ENCODE results near the gene MRPS27.

MRPS27 gene

DNA sequence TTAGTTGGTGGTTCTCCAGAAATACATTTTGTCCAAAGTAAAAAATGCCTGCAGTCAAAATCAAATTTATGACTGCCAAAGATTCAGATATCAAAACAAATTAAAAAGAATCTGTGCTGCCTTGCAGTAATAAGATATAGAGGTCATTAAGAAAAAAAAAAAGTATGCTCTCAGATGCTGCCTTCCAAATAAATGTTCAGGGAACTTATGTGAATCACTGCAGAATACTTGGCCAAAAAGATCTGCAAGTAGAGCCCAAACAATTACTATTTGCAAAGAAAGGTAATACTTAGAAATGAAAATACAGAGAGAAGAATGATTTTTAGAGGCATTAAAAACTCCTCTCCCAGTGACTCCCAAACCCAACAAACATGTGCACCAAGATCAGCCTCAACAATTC lies 52.4 kb downstream of the MRPS27 start:
- in situ Hi-C loops (cut with MboI; ENCODE audit: low sequenced_read_pairs), result no loop called here

- in situ Hi-C loops (cut with MboI; ENCODE audit: low sequenced_read_pairs), result no loop called here
Measured at GRCh38 chr5:72266862-72267261, 53.2 kb downstream of the MRPS27 start.

DNA sequence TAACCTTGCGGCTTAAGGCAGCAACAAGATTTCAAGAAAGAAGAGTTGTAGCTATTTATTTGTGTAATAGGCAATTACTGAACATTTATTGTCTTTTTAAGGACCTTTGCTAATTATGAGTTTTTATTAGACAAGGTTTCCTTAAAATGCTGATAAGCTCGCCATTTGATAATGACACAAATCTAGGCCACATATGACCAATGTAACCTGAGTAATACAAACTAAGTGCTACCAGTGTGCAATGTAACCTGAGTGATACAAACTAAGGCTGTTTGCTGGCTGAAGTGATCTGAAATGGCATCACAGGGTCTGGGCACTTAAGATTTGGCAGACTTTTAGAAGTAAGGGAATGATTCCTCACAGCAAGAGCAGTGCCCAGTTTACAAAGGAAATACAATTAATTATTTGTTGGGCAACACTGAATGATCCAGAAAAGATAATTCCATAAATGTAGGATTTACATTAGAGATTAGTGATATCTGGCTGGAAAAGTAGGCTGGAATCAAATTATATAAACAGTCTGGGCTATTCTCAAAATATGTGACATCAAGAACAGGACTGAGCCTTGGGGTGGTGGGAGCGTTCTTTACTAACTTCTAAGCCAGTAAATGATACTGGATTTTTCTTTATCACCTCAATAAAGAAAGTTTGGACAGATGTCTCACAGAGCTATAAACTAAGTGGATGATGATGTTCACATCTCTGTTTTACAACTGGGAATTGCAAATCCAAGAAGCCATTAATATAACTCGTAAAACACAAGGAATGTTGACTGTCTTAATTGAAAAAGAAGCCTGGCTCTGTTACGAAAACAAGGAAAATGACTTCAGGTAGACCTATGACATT lies 54.8 kb downstream of the MRPS27 start:
- in situ Hi-C loops (cut with MboI; ENCODE audit: low sequenced_read_pairs), result no loop called here

DNA sequence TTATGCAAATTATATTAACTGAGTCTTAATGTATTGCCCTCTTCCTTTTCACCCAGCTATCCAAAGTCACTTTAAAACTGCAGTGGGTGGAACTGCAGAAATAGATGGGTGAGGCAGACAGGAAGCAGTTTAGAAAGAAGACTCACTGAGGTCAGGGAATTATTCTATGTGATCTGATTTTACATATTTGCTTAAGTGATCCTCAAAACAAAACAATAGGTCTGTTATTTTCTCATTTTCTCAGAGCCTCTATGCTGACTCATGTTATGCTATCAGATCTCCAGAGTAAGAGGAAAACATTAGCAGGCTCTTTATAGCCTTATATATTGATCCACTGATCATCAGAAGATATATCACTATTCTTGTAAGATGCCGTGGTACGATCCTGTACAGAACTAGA lies 63.5 kb downstream of the MRPS27 start:
- in situ Hi-C loops (cut with MboI; ENCODE audit: low sequenced_read_pairs), result no loop called here

DNA sequence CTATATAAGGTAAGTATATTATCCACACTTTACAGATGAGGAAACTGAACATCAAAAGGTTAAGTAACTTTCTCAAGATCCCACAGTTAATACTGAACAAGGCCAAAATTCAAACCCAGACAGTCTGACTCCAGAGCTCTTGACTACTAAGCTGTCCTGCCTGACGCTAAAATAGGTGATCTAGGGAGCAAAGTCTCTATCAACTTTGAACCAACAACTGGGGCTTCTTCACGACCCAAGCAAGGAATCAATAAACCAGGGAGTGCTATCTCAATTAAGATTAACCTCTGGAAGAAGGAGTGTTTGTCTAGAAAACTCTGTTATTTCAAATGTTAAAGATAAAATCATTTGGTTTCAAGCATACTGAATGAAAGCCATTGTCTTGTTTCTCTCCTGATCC lies 64.4 kb downstream of the MRPS27 start:
- in situ Hi-C loops (cut with MboI; ENCODE audit: low sequenced_read_pairs), result no loop called here

DNA sequence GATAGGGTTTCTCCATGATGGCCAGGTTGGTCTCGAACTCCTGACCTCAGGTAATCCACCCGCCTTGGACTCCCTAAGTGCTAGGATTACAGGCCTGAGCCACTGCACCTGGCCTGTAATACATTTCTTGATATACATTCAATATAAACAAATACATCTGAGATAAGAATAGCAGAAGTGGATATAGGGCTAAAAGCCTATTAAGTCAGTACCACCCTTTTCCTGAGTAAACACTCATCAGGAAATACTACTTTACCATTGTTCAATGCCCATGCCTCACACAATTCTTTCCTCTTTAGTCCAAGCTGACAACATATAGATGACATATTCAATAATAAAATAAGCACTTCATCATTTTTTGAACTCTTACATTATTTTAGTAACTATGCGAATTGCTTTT lies 64.8 kb downstream of the MRPS27 start:
- in situ Hi-C loops (cut with MboI; ENCODE audit: low sequenced_read_pairs), result no loop called here

- in situ Hi-C loops (cut with MboI; ENCODE audit: low sequenced_read_pairs), result no loop called here
Measured at GRCh38 chr5:72252574-72253155, 67.4 kb downstream of the MRPS27 start.

- in situ Hi-C loops (cut with MboI; ENCODE audit: low sequenced_read_pairs), result no loop called here
Measured at GRCh38 chr5:72252008-72252407, 68.0 kb downstream of the MRPS27 start.

DNA sequence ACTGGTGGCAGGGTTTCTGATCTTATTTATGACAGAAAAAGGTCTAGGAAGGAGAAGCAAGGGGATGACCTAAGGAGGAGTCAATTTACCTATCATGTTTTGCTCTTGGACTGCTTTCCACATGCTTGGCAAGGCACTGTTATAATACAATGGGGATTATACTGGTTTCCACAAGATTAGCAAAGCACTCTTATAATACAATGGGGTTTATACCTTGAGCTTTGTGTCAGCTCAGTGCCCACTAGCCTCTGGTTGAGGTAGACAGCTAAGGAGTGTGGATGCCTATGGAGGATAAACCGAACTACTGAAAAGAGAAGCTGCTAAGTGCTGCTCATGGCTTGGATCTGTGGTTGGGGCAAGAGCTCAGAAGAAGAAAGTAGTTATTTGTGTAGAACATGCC lies 68.7 kb downstream of the MRPS27 start:
- in situ Hi-C loops (cut with MboI; ENCODE audit: low sequenced_read_pairs), result no loop called here

- in situ Hi-C loops (cut with MboI; ENCODE audit: low sequenced_read_pairs), result no loop called here
Measured at GRCh38 chr5:72248410-72248981, 71.5 kb downstream of the MRPS27 start.

- in situ Hi-C loops (cut with MboI; ENCODE audit: low sequenced_read_pairs), result no loop called here
Measured at GRCh38 chr5:72246954-72247442, 73.0 kb downstream of the MRPS27 start.

GRCh38 chr5:72245951-72246532 lies 74.0 kb downstream of the MRPS27 start:
- in situ Hi-C loops (cut with MboI; ENCODE audit: low sequenced_read_pairs), result no loop called here

GRCh38 chr5:72245546-72245945 lies 74.5 kb downstream of the MRPS27 start:
- in situ Hi-C loops (cut with MboI; ENCODE audit: low sequenced_read_pairs), result no loop called here

DNA sequence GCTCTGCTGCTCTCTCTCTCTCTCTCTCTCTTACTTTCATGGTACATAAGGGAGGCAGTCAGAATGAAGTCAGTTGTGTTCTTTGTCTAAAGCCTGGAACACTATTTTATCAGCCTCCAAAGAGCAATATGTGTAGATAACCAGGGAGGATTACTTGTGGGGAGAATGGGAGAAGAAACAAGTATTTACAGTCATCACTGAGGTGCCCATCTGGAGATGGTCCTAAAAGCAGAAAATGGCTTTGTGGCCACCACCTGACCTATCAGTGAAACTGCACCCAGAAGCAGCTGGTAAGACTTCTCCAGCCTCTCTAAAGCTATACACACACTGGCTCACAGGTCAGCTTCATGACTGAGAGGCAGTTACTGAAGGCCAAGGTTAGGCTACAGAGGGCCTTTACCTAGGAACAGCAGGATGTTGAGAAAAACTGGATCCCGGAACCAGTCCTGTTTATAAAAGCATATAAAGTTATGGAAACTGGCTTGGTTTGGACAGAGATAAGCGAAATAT lies 75.1 kb downstream of the MRPS27 start:
- in situ Hi-C loops (cut with MboI; ENCODE audit: low sequenced_read_pairs), result no loop called here

GRCh38 chr5:72243706-72244105 lies 76.3 kb downstream of the MRPS27 start:
- in situ Hi-C loops (cut with MboI; ENCODE audit: low sequenced_read_pairs), result no loop called here

- in situ Hi-C loops (cut with MboI; ENCODE audit: low sequenced_read_pairs), result no loop called here
Measured at GRCh38 chr5:72242796-72243475, 77.1 kb downstream of the MRPS27 start.

GRCh38 chr5:72241346-72242003 lies 78.6 kb downstream of the MRPS27 start:
- in situ Hi-C loops (cut with MboI; ENCODE audit: low sequenced_read_pairs), result no loop called here

DNA sequence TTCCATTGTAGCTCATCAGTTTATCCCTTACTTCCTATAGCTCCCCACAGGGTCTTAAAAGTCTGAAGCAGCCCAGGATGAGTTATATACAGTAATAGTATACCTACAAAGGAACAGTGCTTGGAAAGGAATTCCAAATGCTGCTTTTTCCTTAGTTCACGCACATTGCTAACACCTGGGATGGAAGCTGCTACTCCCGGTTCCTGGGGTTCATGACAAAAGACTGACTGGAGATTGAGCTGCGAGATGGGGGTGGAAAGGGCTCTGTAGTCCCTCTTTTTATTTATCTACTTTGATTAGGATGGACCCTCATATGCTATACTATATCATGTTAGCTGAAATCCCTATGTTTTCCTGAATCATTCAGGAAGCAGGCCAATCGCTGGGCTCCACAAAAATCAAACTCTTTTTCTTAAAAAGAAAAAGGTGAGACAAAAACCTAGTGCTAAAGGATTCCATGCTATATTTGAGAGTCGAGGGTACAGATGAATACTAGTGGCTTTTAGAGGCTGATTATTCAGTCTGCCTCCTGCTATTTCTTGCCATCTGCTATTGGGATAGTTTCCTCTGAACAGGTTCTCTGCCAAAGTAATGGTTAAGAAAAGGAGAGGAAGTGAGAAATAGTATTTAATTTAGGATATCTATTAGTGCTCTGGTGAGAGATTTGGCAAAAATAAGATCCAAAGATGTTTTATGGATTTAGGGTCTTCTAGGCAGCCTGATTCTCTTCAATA lies 81.2 kb downstream of the MRPS27 start:
- in situ Hi-C loops (cut with MboI; ENCODE audit: low sequenced_read_pairs), result no loop called here

DNA sequence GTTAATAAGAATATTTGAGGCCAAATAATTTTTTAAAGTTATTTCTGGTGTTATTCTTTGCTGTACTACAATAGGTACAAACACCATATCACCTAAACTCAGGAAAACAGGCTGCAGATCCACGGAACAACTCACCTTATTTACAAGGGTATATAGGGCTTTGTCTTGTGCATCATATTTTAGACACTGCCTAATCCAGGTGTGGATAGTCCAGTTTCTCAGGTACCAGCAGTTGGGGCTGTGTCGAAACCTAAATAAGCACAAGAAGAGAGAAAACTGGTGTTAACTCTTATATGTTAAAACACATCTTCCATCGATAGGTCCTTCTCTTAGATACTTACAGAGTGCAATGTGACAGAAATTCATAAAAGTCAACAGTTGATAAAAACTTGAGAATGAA lies 82.2 kb downstream of the MRPS27 start:
- in situ Hi-C loops (cut with MboI; ENCODE audit: low sequenced_read_pairs), result no loop called here

- in situ Hi-C loops (cut with MboI; ENCODE audit: low sequenced_read_pairs), result no loop called here
Measured at GRCh38 chr5:72237415-72237814, 82.6 kb downstream of the MRPS27 start.

All from HL-60/S4 treated with phorbol 12-myristate 13-acetate at 8.2 ng/mL for 4 days and 3 days (cell line).